HG02623 (cell line): ENCODE results near the gene FOLR3.
"Not testable (repeated sequence)": the region's sequence is repeated elsewhere in the genome, so short reads cannot be mapped to it uniquely, and the experiment has no call there.

ENCODE experiments used
- ATAC-seq: cut with Tn5 transposase; IDR thresholded peaks from one replicate; pipeline ENCODE4 v1.9.1; 2021; ENCODE audit warnings: moderate library complexity; ENCODE audit not compliant: unreplicated experiment

The FOLR3 gene

GRCh38 chr11:72123117-72123653 is 12.3 kb upstream of the FOLR3 start:
- no peak for ATAC-seq

DNA sequence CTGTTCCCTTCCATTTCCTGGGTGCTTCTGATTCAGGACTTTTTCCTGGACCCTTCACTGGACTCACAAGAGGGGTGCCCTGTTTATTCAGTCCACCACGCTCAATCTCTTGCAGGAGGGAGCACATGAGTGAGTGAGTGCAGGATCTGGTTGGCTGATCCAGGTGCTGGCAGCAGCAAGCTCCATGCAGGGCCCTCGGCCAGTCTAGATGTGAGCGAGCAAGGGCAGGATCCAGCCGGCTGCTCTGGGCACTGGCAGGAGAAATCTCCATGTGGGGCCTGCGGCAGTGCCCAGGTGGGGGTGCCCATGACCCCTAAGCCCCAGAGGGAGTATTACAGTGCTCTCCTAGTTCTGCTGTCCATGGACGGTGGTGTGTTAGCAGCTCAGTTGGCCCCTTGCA is 11.5 kb upstream of the FOLR3 start:
- no peak for ATAC-seq

GRCh38 chr11:72125956-72126355 is 9.6 kb upstream of the FOLR3 start:
- no peak for ATAC-seq

- ATAC-seq = no peak
Observed at GRCh38 chr11:72127923-72128322, 7.6 kb upstream of the FOLR3 start.

GRCh38 chr11:72129381-72129780 is 6.1 kb upstream of the FOLR3 start:
- ATAC-seq = no peak

GRCh38 chr11:72132646-72133045 is 2.9 kb upstream of the FOLR3 start:
- ATAC-seq = no peak

- no peak for ATAC-seq
Observed at GRCh38 chr11:72135891-72136683, 562 bp downstream of the FOLR3 start.

GRCh38 chr11:72136684-72137262 is 1.2 kb downstream of the FOLR3 start:
- ATAC-seq = no peak

DNA sequence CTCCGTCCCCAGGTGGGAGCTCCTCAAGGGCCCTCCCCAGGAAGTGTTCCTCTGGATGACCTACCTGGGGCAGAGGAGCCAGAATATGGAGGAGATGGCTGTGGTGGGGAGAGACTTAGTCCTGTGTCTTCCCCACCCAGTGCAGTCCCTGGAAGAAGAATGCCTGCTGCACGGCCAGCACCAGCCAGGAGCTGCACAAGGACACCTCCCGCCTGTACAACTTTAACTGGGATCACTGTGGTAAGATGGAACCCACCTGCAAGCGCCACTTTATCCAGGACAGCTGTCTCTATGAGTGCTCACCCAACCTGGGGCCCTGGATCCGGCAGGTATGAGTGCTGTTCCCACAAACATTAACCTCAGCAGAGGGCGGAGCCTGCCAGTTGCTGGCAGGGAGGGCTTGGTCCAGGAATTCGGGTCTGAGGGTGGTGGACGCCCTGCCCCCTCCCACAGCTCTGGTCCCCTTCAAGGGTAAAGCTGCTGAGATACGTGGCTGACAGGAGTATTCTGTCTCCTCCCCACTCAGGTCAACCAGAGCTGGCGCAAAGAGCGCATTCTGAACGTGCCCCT is 3.4 kb downstream of the FOLR3 start:
- no peak for ATAC-seq

GRCh38 chr11:72139500-72139899 is 4.0 kb downstream of the FOLR3 start:
- ATAC-seq = no peak

DNA sequence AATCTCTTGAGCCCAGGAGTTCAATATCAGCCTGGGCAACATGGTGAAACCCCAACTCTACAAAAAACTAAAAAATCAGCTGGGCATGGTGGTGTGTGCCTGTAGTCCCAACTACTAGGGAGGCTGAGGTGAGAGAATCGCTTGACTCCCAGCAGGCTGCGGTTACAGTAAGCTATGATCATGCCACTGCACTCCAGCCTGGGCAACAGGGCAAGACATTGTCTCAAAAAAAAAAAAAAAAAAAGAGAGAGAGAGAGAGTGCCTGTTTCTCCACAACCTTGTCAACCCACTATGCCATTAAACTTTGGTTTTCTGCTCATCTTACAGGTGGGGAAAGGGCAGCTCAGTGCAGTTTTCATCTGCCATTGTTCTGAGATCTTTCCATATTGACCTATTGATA is 5.1 kb downstream of the FOLR3 start:
- ATAC-seq = no peak

DNA sequence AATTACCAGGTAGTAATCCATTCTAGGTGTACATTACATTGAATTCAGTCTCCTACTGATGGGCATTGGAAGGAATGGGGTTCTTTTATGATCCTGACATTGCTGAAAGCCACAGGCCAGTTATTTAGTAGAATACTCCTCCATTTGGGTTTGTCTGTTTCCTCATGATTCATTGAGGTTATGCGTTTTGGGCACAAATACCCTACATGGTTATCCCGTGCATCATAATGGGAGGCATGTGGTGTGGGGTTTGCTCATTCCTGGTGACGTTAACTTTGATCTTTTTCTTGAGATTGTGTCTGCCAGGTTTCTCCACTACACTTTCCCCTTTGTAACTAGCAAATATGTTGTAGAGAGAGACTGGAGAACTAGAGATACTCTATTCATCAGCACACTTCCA is 5.5 kb downstream of the FOLR3 start:
- ATAC-seq = no peak

- not testable (repeated sequence) for ATAC-seq
Observed at GRCh38 chr11:72142086-72142485, 6.6 kb downstream of the FOLR3 start.

- ATAC-seq = not testable (repeated sequence)
Observed at GRCh38 chr11:72142543-72142942, 7.0 kb downstream of the FOLR3 start.

GRCh38 chr11:72144807-72145565 is 9.5 kb downstream of the FOLR3 start:
- ATAC-seq = no peak

DNA sequence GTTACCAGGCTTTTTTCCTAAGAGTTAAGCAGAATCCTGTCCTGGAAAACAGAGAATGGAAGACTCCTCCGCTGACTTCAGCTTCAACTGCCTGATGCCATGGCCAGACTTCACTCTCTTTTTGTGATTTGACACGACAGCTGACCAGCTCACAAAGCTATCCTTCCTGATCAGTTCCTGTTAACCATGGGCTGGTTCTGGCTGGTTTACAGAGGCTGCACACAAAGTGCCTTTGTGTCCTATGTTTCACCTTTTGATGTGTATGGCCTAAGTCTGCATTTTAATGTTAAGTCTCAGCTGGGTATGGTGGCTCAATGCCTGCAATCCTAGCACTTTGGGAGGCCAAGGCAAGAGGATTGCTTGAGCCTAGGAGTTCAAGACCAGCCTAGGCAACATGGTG is 11.1 kb downstream of the FOLR3 start:
- ATAC-seq = no peak

- ATAC-seq = no peak
Observed at GRCh38 chr11:72150882-72151281, 15.4 kb downstream of the FOLR3 start.

- not testable (repeated sequence) for ATAC-seq
Observed at GRCh38 chr11:72153874-72154273, 18.3 kb downstream of the FOLR3 start.

GRCh38 chr11:72154816-72155215 is 19.3 kb downstream of the FOLR3 start:
- ATAC-seq = no peak

- ATAC-seq = no peak
Observed at GRCh38 chr11:72155751-72156150, 20.2 kb downstream of the FOLR3 start.

GRCh38 chr11:72157131-72157530 is 21.6 kb downstream of the FOLR3 start:
- no peak for ATAC-seq
